ENCODE measurements around the gene PFKL. TPM values are rescaled to one million over a fixed set of nuclear protein-coding genes. Genes with fewer than 3 reads are reported as not detected.

The PFKL gene
- total and polyA plus RNA-seq, 2 donors, result 49.6 to 82.7 TPM

DNA sequence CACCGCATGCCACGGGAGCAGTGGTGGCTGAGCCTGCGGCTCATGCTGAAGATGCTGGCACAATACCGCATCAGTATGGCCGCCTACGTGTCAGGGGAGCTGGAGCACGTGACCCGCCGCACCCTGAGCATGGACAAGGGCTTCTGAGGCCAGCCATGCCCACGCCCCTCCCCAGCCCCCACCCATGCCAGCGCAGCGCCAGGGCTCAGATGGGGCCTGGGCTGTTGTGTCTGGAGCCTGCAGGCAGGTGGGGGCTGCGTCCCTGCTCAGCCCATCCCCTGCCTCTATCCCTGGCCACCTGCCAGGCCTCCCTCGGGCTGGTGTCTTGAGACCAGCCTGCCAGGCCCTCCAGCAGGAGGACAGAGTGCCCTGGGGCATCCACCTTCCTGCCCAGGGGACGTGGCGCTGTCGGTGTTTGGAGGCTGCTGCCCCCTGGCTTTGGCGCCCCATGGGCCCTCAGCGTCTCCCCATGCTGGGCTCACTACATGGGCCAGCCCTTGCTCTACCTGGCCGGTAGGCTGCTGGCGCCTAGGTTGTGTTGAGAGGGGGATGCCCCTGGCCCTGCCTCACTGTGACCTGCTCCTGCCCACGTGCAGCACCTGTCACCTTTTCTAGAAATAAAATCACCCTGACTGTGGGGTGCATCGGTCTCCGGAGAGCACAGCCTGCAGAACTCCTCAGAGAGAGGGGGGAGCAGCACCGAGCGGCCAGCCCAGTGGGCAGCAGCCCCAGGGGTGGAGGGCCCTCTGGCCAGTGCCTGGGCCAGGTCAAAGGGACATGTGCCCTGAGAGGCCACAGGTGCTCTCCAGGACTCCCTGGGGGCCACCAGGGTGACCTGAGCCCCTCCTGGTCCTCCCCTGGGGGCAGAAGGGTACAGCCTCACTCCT, 27.1 kb downstream of the PFKL start:
- DNase-seq (ENCODE audit: low read depth in 6 of 9, low spot score in 9 of 9), result no peak
- Histone ChIP-seq H3K4me3 (ENCODE audit: low read length in 2 of 2) (no peak overlapping the region), H3K9me3 (ENCODE audit: control insufficient read depth in 2 of 2, insufficient read depth in 1 of 2, low read length in 1 of 2) (no peaks in the 10 kb centered on the region), H3K27me3 (ENCODE audit: control insufficient read depth in 2 of 2, insufficient read depth in 1 of 2, low read length in 1 of 2) (no peaks in the 10 kb centered on the region), H3K4me1 (ENCODE audit: control insufficient read depth in 2 of 2, insufficient read depth in 2 of 2, low read length in 2 of 2) (no peaks in the 10 kb centered on the region), H3K36me3 (ENCODE audit: control insufficient read depth in 2 of 2, insufficient read depth in 2 of 2, low read length in 1 of 2) (peaks cover 23 to 76% of the 10 kb centered on the region in 2 donors), H3K27ac (ENCODE audit: low read depth in 1 of 2, low read length in 1 of 2) (no peak overlapping the region)
- WGBS, result 93% methylated on average over 26 of the region's 26 CpGs

DNA sequence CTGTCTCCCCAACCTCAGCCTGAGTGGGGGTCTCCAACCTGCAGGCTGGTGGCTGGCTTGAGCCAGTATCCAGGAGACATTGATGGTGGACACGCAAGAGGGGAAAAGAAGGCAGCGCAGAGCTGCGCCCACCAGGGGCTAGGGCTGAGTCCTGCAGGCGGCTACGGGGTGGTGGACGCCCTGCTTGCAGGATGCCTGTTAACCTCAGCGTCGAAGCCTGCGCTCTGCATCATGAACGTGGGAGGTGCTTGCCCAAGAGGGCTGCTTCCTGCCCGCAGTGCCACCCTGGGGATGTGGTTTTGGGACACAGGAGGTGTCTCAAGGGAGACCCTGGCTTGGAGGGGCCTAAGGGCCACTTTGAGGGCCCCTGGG, 27.7 kb downstream of the PFKL start:
- 94% methylated on average over 11 of the region's 11 CpGs for WGBS
- Histone ChIP-seq H3K9me3 (ENCODE audit: control insufficient read depth in 2 of 2, insufficient read depth in 1 of 2, low read length in 1 of 2) (no peaks in the 10 kb centered on the region), H3K27ac (ENCODE audit: low read depth in 1 of 2, low read length in 1 of 2) (no peak overlapping the region), H3K4me3 (ENCODE audit: low read length in 2 of 2) (no peak overlapping the region), H3K27me3 (ENCODE audit: control insufficient read depth in 2 of 2, insufficient read depth in 1 of 2, low read length in 1 of 2) (no peaks in the 10 kb centered on the region), H3K36me3 (ENCODE audit: control insufficient read depth in 2 of 2, insufficient read depth in 2 of 2, low read length in 1 of 2) (peaks cover 28 to 76% of the 10 kb centered on the region in 2 donors), H3K4me1 (ENCODE audit: control insufficient read depth in 2 of 2, insufficient read depth in 2 of 2, low read length in 2 of 2) (no peaks in the 10 kb centered on the region)
- DNase-seq (ENCODE audit: low read depth in 6 of 9, low spot score in 9 of 9), result no peak

DNA sequence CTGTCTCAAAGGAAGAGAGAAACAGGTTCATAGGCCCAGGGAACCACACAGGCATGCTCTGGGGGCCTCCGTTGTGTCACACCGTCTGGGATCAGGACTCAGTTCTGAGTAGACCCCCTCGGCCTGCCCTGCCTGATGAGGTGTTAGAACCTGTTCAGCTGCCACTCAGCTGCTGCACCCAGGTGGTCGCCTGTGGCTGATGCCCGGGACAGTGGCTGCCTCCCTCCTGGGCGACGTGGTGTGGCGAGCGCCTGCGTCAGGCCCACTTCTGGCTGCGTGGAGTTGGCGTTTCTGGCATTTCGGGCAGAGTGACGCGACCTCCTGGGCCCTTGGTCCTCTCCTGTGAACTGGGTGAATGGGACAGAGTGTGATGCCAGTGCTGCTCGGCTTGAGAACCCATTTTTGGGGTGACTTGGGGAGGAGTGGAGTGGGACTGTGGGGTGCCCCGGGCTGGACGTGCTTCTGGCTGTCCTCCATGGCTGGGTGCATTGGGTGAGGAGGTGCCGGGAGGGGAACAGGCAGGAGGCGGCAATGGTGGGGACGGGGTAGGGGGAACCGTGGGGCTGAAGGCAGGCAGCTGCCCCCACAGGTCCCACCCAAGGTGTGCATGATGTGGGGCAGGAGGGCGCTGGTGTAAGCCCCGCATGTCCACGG, 28.5 kb downstream of the PFKL start:
- peaks cover 32 to 73% of the 10 kb centered on the region in 2 donors for H3K36me3 ChIP-seq (ENCODE audit: control insufficient read depth in 2 of 2, insufficient read depth in 2 of 2, low read length in 1 of 2)
- H3K4me3 ChIP-seq (ENCODE audit: low read length in 2 of 2), result no peak overlapping the region
- no peak for DNase-seq (ENCODE audit: low read depth in 6 of 9, low spot score in 9 of 9)
- 95% methylated on average over 25 of the region's 25 CpGs for WGBS
- H3K27me3 ChIP-seq (ENCODE audit: control insufficient read depth in 2 of 2, insufficient read depth in 1 of 2, low read length in 1 of 2), result no peaks in the 10 kb centered on the region
- H3K9me3 ChIP-seq (ENCODE audit: control insufficient read depth in 2 of 2, insufficient read depth in 1 of 2, low read length in 1 of 2), result no peaks in the 10 kb centered on the region
- H3K27ac ChIP-seq (ENCODE audit: low read depth in 1 of 2, low read length in 1 of 2), result no peak overlapping the region
- no peaks in the 10 kb centered on the region for H3K4me1 ChIP-seq (ENCODE audit: control insufficient read depth in 2 of 2, insufficient read depth in 2 of 2, low read length in 2 of 2)

DNA sequence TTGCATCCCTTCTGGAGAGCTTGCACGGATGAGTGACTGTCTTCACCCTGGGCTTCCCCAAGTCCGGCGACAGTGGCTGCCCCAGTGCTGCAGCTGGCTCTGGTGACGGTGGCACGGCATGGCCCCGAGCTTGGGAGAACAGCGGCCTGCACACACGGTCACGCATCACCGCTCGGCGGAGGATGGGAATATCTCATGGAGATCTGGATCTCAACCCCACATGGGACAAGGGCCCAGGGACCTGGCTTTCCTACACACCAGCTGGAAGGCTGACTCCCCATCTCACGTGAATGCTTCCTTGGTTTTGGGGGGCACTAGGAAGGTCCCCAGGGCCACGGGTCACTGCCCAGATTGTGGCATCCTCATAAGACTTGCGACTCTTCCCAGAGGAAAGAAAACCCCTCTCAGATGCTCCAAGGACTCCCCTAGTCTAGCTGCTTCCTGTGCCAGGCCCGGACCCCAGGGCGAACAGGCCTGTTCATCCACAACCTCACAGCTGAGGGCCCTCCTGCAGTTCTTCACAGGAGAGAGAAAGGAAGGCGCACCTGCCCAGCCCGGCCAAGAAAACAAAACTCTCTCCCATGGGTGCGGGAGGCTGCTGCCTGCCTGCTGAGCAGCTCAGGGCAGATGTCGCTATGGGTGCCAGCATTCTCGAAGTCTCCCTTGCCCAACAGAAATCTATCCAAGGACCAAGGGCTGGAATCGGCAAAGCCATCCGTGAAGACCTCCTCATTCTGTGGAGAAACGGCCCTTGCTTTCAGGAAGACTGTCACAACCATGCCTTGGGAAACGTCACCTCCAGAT, 29.4 kb downstream of the PFKL start:
- 94% methylated on average over 26 of the region's 26 CpGs for WGBS
- Histone ChIP-seq H3K27me3 (ENCODE audit: control insufficient read depth in 2 of 2, insufficient read depth in 1 of 2, low read length in 1 of 2) (no peaks in the 10 kb centered on the region), H3K36me3 (ENCODE audit: control insufficient read depth in 2 of 2, insufficient read depth in 2 of 2, low read length in 1 of 2) (peaks cover 29 to 68% of the 10 kb centered on the region in 2 donors), H3K4me1 (ENCODE audit: control insufficient read depth in 2 of 2, insufficient read depth in 2 of 2, low read length in 2 of 2) (peaks cover 0 to 5% of the 10 kb centered on the region in 2 donors), H3K4me3 (ENCODE audit: low read length in 2 of 2) (no peak overlapping the region), H3K9me3 (ENCODE audit: control insufficient read depth in 2 of 2, insufficient read depth in 1 of 2, low read length in 1 of 2) (no peaks in the 10 kb centered on the region), H3K27ac (ENCODE audit: low read depth in 1 of 2, low read length in 1 of 2) (no peak overlapping the region)
- no peak for DNase-seq (ENCODE audit: low read depth in 6 of 9, low spot score in 9 of 9)

DNA sequence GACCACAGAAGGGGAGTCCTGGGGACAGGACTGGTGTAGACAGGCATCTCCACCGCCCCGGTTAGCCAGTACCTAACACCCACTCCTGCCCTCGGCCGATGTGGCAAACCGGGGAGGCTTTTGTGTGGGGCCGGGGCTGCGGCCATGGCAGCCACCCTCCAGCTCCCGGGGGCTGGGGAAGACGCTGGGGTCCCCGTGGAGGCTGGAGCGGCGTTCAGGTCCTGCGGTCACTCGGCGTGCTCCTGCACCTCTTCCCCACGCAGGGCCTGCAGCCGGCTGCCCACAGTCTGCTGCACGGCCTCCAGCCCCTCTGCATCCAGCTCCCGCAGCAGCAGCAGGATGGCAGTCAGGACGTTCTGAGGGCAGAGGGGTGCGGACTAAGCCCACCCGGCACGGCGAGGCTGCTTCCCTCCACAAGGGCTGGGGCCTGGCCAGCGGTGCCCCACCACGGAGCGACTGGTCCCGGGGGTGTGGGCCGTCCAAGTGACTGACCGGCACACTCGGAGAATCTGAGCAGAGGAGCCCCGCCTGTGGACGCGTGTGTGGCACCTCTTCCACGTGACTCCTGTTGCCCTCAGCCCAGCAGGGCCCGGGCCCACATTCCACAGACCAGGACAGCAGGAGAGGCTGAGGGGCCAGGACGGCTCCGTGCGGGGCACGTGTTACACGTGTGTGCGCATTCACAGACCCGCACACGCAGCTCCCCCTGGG, 30.3 kb downstream of the PFKL start:
- WGBS, result 95% methylated on average over 44 of the region's 44 CpGs
- Histone ChIP-seq H3K4me1 (ENCODE audit: control insufficient read depth in 2 of 2, insufficient read depth in 2 of 2, low read length in 2 of 2) (peaks cover 0 to 5% of the 10 kb centered on the region in 2 donors), H3K36me3 (ENCODE audit: control insufficient read depth in 2 of 2, insufficient read depth in 2 of 2, low read length in 1 of 2) (peaks cover 29 to 65% of the 10 kb centered on the region in 2 donors), H3K27ac (ENCODE audit: low read depth in 1 of 2, low read length in 1 of 2) (no peak overlapping the region), H3K27me3 (ENCODE audit: control insufficient read depth in 2 of 2, insufficient read depth in 1 of 2, low read length in 1 of 2) (no peaks in the 10 kb centered on the region), H3K9me3 (ENCODE audit: control insufficient read depth in 2 of 2, insufficient read depth in 1 of 2, low read length in 1 of 2) (no peaks in the 10 kb centered on the region), H3K4me3 (ENCODE audit: low read length in 2 of 2) (no peak overlapping the region)
- no peak for DNase-seq (ENCODE audit: low read depth in 6 of 9, low spot score in 9 of 9)

DNA sequence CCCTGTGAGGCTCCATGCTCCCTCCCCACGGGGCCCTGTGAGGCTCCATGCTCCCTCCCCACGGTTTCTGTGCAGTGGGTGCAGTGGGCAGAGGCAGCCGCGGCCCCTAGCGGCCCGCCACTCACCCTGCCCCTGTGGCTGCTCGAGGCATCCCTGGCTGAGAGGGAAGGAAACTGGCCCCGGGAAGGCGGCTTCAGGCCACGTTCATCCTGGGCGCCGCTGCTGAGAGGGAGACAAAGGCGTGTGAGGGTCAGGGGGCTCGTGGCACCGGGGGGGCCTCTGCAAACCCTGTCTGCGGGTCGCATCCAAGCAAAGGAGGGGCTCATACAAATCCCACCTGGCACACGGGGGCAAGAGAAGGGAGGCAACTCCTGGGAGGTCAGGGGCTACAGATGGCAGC, 30.8 kb downstream of the PFKL start:
- Histone ChIP-seq H3K36me3 (ENCODE audit: control insufficient read depth in 2 of 2, insufficient read depth in 2 of 2, low read length in 1 of 2) (peaks cover 31 to 65% of the 10 kb centered on the region in 2 donors), H3K27ac (ENCODE audit: low read depth in 1 of 2, low read length in 1 of 2) (no peak overlapping the region), H3K27me3 (ENCODE audit: control insufficient read depth in 2 of 2, insufficient read depth in 1 of 2, low read length in 1 of 2) (no peaks in the 10 kb centered on the region), H3K4me3 (ENCODE audit: low read length in 2 of 2) (no peak overlapping the region), H3K4me1 (ENCODE audit: control insufficient read depth in 2 of 2, insufficient read depth in 2 of 2, low read length in 2 of 2) (peaks cover 0 to 5% of the 10 kb centered on the region in 2 donors), H3K9me3 (ENCODE audit: control insufficient read depth in 2 of 2, insufficient read depth in 1 of 2, low read length in 1 of 2) (no peaks in the 10 kb centered on the region)
- 95% methylated on average over 18 of the region's 18 CpGs for WGBS
- DNase-seq (ENCODE audit: low read depth in 6 of 9, low spot score in 9 of 9), result no peak

DNA sequence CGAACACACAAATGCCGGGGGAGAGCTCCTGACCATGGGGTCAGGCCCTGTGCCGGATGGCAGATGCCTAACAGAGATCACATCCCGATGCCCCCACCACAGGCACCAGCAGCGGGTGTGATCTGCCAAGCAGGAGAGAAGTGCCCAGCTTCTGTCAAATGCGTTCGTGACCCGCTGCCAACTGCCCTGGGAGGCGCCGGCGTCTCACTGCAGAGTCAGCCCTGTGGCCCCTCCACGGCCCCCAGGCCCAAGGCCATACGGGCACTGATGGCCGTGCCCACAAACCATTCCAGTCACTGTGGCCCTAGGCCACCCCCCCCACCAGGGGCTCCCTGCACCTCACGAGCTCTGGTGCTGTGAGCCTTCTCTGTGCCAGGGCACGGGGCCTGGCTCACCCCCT, 31.4 kb downstream of the PFKL start:
- DNase-seq (ENCODE audit: low read depth in 6 of 9, low spot score in 9 of 9), result no peak
- H3K27me3 ChIP-seq (ENCODE audit: control insufficient read depth in 2 of 2, insufficient read depth in 1 of 2, low read length in 1 of 2), result no peaks in the 10 kb centered on the region
- H3K4me1 ChIP-seq (ENCODE audit: control insufficient read depth in 2 of 2, insufficient read depth in 2 of 2, low read length in 2 of 2), result peaks cover 0 to 5% of the 10 kb centered on the region in 2 donors
- no peak overlapping the region for H3K27ac ChIP-seq (ENCODE audit: low read depth in 1 of 2, low read length in 1 of 2)
- WGBS, result 99% methylated on average over 16 of the region's 16 CpGs
- peaks cover 31 to 62% of the 10 kb centered on the region in 2 donors for H3K36me3 ChIP-seq (ENCODE audit: control insufficient read depth in 2 of 2, insufficient read depth in 2 of 2, low read length in 1 of 2)
- no peak overlapping the region for H3K4me3 ChIP-seq (ENCODE audit: low read length in 2 of 2)
- no peaks in the 10 kb centered on the region for H3K9me3 ChIP-seq (ENCODE audit: control insufficient read depth in 2 of 2, insufficient read depth in 1 of 2, low read length in 1 of 2)

DNA sequence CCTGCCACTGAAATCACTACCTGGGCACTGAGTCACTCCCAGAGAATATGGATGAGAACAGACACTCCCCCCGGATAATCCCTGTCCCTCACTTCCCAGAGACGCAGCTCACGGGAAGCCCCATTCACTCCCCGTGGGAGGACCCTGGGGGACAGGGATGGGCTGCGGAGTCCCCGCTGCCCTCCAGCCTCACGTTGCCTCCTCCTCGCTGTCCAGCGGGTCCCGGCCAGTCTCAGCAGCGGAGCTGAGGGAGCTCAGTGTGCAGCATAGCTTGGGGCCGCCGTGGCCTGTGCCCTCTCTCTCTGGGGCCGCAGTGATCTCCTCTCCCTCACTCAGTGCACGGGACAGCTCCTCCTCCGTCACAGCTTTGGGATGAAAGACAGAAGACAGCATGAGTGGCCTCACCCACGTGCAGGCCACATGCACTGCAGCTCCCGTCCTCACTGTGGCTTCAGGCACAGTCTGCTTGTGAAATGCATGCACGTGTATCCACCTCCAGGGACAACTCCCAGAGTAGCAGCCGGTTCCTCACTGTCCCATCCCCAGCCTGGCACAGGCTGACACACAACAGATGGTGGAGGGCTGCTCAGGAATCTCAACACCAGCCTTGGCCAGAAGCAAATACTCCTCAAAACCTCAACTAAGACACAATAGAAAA, 31.9 kb downstream of the PFKL start:
- H3K9me3 ChIP-seq (ENCODE audit: control insufficient read depth in 2 of 2, insufficient read depth in 1 of 2, low read length in 1 of 2), result no peaks in the 10 kb centered on the region
- no peak for DNase-seq (ENCODE audit: low read depth in 6 of 9, low spot score in 9 of 9)
- peaks cover 30 to 63% of the 10 kb centered on the region in 2 donors for H3K36me3 ChIP-seq (ENCODE audit: control insufficient read depth in 2 of 2, insufficient read depth in 2 of 2, low read length in 1 of 2)
- H3K27ac ChIP-seq (ENCODE audit: low read depth in 1 of 2, low read length in 1 of 2), result no peak overlapping the region
- H3K4me1 ChIP-seq (ENCODE audit: control insufficient read depth in 2 of 2, insufficient read depth in 2 of 2, low read length in 2 of 2), result peaks cover 0 to 5% of the 10 kb centered on the region in 2 donors
- 96% methylated on average over 20 of the region's 20 CpGs for WGBS
- no peak overlapping the region for H3K4me3 ChIP-seq (ENCODE audit: low read length in 2 of 2)
- H3K27me3 ChIP-seq (ENCODE audit: control insufficient read depth in 2 of 2, insufficient read depth in 1 of 2, low read length in 1 of 2), result no peaks in the 10 kb centered on the region
